MM.1S (cell line): ENCODE results near the gene SDE2.

Experiments used
- DNase-seq: peaks from one replicate; pipeline ENCODE4 v3.0.0-alpha.2; 2015
- H2AFZ ChIP-seq: fragments of 300-600 bp; sonication (generic); 2 replicates; pipeline ENCODE4 v1.6.0; 2016; ENCODE audit warnings: antibody characterized with exemption, low read length
- H3F3A ChIP-seq: fragments of 300-600 bp; sonication (generic); 2 replicates; pipeline ENCODE4 v1.6.1; 2016; ENCODE audit warnings: mild to moderate bottlenecking, antibody characterized with exemption, low read length, moderate library complexity, mixed read lengths; ENCODE audit not compliant: insufficient read depth
- H3K27ac ChIP-seq: fragments of 300-600 bp; sonication (generic); 2 replicates; pipeline ENCODE4 v1.5.1; 2016; ENCODE audit warnings: mild to moderate bottlenecking, low read length
- H3K27me3 ChIP-seq: fragments of 300-600 bp; sonication (generic); replicated peaks from 2 replicates; pipeline ENCODE4 v1.6.0; 2016; ENCODE audit warnings: low read length; ENCODE audit not compliant: insufficient read depth
- H3K36me3 ChIP-seq: fragments of 300-600 bp; sonication (generic); replicated peaks from 2 replicates; pipeline ENCODE4 v1.6.1; 2016; ENCODE audit warnings: mild to moderate bottlenecking, low read length, mixed read lengths; ENCODE audit not compliant: insufficient read depth
- H3K4me1 ChIP-seq: fragments of 300-600 bp; sonication (generic); 2 replicates; pipeline ENCODE4 v1.6.1; 2016; ENCODE audit warnings: low read length, mixed read lengths
- H3K4me2 ChIP-seq: fragments of 300-600 bp; sonication (generic); 2 replicates; pipeline ENCODE4 v1.6.0; 2016; ENCODE audit warnings: low read depth, low read length
- H3K4me3 ChIP-seq: fragments of 300-600 bp; sonication (generic); 2 replicates; pipeline ENCODE4 v1.5.1; 2016; ENCODE audit warnings: low read length, mixed read lengths
- H3K79me2 ChIP-seq: fragments of 300-600 bp; sonication (generic); 2 replicates; pipeline ENCODE4 v1.6.1; 2016; ENCODE audit warnings: mixed run types, low read length, mixed read lengths
- H3K9ac ChIP-seq: fragments of 300-600 bp; sonication (generic); 2 replicates; pipeline ENCODE4 v1.6.1; 2016; ENCODE audit warnings: low read length, mixed read lengths
- H3K9me2 ChIP-seq: fragments of 300-600 bp; sonication (generic); replicated peaks from 2 replicates; pipeline ENCODE4 v1.6.1; 2016; ENCODE audit warnings: mild to moderate bottlenecking, low read length, mixed read lengths; ENCODE audit not compliant: insufficient read depth
- H3K9me3 ChIP-seq: fragments of 300-600 bp; sonication (generic); replicated peaks from 2 replicates; pipeline ENCODE4 v1.6.1; 2016; ENCODE audit warnings: mild to moderate bottlenecking, low read length, mixed read lengths; ENCODE audit not compliant: insufficient read depth
- H4K20me1 ChIP-seq: fragments of 300-600 bp; sonication (generic); 2 replicates; pipeline ENCODE4 v1.6.1; 2016; ENCODE audit warnings: mild to moderate bottlenecking, low read length, moderate library complexity, mixed read lengths; ENCODE audit not compliant: insufficient read depth
- EZH2 ChIP-seq: fragments of 300-600 bp; sonication (generic); optimal IDR thresholded peaks from 2 replicates; pipeline ENCODE3; 2017; ENCODE audit warnings: low read depth, mild to moderate bottlenecking, antibody characterized with exemption, low read length, mixed read lengths
- EZH2phosphoT487 ChIP-seq: fragments of 300-600 bp; sonication (generic); IDR thresholded peaks from 2 replicates; pipeline ENCODE4 v1.6.1; 2018; ENCODE audit warnings: antibody characterized with exemption, low read length
- TF ChIP-seq, protein P1 (sequence below): fragments of 300-600 bp; sonication (generic); IDR thresholded peaks from 2 replicates; pipeline ENCODE4 v1.5.1; 2016; ENCODE audit warnings: antibody characterized with exemption, low read length, mixed read lengths

The SDE2 gene

DNA sequence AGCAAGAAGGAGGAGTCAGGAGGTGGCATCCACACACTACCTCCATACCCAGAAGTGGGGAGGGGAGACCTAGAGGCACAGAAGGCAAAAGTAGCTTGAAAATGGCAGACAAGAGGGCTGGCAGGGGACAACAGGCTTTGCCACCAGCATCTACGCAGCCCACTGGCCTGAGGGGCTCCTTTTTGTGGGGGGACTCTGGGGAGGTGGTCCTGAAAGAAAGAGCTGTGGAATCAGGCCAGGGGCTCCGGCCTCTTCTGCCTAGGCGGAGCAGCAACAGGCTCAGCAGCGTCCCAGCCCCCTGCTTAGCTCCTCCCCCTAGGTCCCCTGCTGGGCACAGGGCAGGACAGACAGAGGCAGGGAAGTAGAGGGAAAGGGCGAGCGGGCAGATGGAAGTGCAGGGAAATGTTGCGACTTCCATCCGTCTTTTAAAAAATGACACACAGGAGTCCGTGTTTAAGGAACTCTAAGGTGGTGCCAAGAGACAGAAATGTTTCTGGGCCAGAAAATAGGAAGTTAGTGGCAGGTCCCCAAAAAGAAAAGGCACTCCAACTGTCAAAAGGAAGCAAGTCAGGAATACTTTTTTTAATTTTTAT, 48.1 kb downstream of the SDE2 start:
- Histone ChIP-seq H3K9ac (no peak overlapping the region), H3K9me3 (no peaks in the 10 kb centered on the region), H3K79me2 (no peaks in the 10 kb centered on the region), H3K27ac (no peak overlapping the region), H2AFZ (no peak overlapping the region), H3K4me3 (no peak overlapping the region), H3F3A (no peaks in the 10 kb centered on the region), H3K4me2 (no peak overlapping the region), H3K9me2 (no peaks in the 10 kb centered on the region), H4K20me1 (no peaks in the 10 kb centered on the region), H3K36me3 (no peaks in the 10 kb centered on the region), H3K27me3 (no peaks in the 10 kb centered on the region), H3K4me1 (peaks cover 14% of the 10 kb centered on the region; the same call in 1 of the 2 replicates)
- TF ChIP-seq EZH2 (no peak), EZH2phosphoT487 (no peak)
- TF ChIP-seq, protein P1, sequence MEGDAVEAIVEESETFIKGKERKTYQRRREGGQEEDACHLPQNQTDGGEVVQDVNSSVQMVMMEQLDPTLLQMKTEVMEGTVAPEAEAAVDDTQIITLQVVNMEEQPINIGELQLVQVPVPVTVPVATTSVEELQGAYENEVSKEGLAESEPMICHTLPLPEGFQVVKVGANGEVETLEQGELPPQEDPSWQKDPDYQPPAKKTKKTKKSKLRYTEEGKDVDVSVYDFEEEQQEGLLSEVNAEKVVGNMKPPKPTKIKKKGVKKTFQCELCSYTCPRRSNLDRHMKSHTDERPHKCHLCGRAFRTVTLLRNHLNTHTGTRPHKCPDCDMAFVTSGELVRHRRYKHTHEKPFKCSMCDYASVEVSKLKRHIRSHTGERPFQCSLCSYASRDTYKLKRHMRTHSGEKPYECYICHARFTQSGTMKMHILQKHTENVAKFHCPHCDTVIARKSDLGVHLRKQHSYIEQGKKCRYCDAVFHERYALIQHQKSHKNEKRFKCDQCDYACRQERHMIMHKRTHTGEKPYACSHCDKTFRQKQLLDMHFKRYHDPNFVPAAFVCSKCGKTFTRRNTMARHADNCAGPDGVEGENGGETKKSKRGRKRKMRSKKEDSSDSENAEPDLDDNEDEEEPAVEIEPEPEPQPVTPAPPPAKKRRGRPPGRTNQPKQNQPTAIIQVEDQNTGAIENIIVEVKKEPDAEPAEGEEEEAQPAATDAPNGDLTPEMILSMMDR = no peak
- DNase-seq = no peak

DNA sequence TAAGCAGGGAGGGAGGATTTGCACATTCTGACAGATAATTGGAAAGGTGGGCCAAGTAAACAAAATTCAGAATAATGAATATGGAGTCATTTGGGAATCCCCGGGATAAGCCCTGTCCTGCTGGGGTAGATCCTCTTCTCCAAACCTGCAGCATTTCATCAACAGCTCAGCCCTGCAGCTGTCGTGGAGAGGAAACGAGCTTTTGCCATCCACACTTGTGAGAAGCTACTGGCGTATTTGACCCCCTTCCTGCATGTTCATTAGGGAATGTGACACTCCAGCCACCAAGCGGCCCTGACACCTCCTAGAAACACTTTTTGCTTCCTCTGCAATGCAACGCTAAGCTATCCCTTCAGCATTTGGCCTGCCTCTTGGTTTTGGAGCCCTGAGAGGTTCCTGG, 50.1 kb downstream of the SDE2 start:
- no peak overlapping the region for H2AFZ ChIP-seq
- H3F3A ChIP-seq = peaks cover 8% of the 10 kb centered on the region
- H3K9me2 ChIP-seq = no peaks in the 10 kb centered on the region
- no peaks in the 10 kb centered on the region for H3K9me3 ChIP-seq
- H3K9ac ChIP-seq = no peak overlapping the region
- no peaks in the 10 kb centered on the region for H3K27me3 ChIP-seq
- DNase-seq = no peak
- H3K4me1 ChIP-seq = peaks cover 30% of the 10 kb centered on the region
- H3K79me2 ChIP-seq = no peaks in the 10 kb centered on the region
- H3K4me3 ChIP-seq = no peak overlapping the region
- TF ChIP-seq, protein P1 = no peak
- TF ChIP-seq EZH2 = no peak
- TF ChIP-seq EZH2phosphoT487 = no peak
- H3K36me3 ChIP-seq = no peaks in the 10 kb centered on the region
- no peak overlapping the region for H3K4me2 ChIP-seq
- H4K20me1 ChIP-seq = no peaks in the 10 kb centered on the region
- H3K27ac ChIP-seq = no peak overlapping the region

DNA sequence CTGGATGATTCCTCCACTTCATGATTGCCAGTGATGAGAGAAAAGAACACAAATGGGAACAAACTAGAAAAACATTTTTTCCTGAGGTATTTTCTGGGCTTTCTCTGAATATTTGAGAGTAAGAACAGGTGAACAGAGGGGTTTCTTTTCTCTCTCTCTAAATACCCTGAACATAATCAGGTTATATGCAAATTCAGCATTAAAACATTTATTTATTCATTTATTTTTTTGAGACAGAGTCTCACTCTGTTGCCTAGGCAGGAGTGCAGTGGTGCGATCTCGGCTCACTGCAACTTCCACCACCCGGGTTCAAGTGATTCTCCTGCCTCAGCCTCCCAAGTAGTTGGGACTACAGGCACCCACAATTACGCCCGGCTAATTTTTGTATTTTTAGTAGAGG, 52.3 kb downstream of the SDE2 start:
- Histone ChIP-seq H4K20me1 (no peaks in the 10 kb centered on the region), H3K4me3 (no peak overlapping the region), H3K9me3 (no peaks in the 10 kb centered on the region), H3K4me2 (no peak overlapping the region), H3F3A (peaks cover 28% of the 10 kb centered on the region), H3K27ac (no peak overlapping the region), H3K27me3 (no peaks in the 10 kb centered on the region), H3K79me2 (no peaks in the 10 kb centered on the region), H2AFZ (no peak overlapping the region), H3K4me1 (peaks cover 37% of the 10 kb centered on the region), H3K9me2 (no peaks in the 10 kb centered on the region), H3K9ac (no peak overlapping the region), H3K36me3 (no peaks in the 10 kb centered on the region)
- TF ChIP-seq EZH2phosphoT487 (no peak), EZH2 (no peak)
- TF ChIP-seq, protein P1 = no peak
- no peak for DNase-seq
